ENCODE results near the gene EPHB1.

Gene EPHB1

GRCh38 chr3:134823679-134824078 lies 28.6 kb downstream of the EPHB1 start:
- no peak overlapping the region for H3K4me3 ChIP-seq (ENCODE audit: low read depth, low read length)
- no peak for DNase-seq (ENCODE audit: low read depth)
- in situ Hi-C loops (cut with HindIII; ENCODE audit: low sequenced_read_pairs): no loop called here
- no peak for TF ChIP-seq CTCF (IDR thresholded peaks at IDR 0.05; ENCODE audit: low read depth, low read length, missing control alignments)

- DNase-seq (ENCODE audit: low read depth): no peak
- TF ChIP-seq CTCF (IDR thresholded peaks at IDR 0.05; ENCODE audit: low read depth, low read length, missing control alignments): no peak
- in situ Hi-C loops (cut with HindIII; ENCODE audit: low sequenced_read_pairs): no loop called here
- no peak overlapping the region for H3K4me3 ChIP-seq (ENCODE audit: low read depth, low read length)
These were observed 29.7 kb downstream of the EPHB1 start for GRCh38 chr3:134824791-134825190.

- TF ChIP-seq CTCF (IDR thresholded peaks at IDR 0.05; ENCODE audit: low read depth, low read length, missing control alignments): no peak
- H3K4me3 ChIP-seq (ENCODE audit: low read depth, low read length): no peak overlapping the region
- DNase-seq (ENCODE audit: low read depth): no peak
- in situ Hi-C loops (cut with HindIII; ENCODE audit: low sequenced_read_pairs): no loop called here
These were observed 32.2 kb downstream of the EPHB1 start for GRCh38 chr3:134827213-134827612.

- in situ Hi-C loops (cut with HindIII; ENCODE audit: low sequenced_read_pairs): no loop called here
- no peak for DNase-seq (ENCODE audit: low read depth)
- no peak for TF ChIP-seq CTCF (IDR thresholded peaks at IDR 0.05; ENCODE audit: low read depth, low read length, missing control alignments)
- no peak overlapping the region for H3K4me3 ChIP-seq (ENCODE audit: low read depth, low read length)
These were observed 34.7 kb downstream of the EPHB1 start for GRCh38 chr3:134829721-134830120.

GRCh38 chr3:134832585-134832984 lies 37.5 kb downstream of the EPHB1 start:
- in situ Hi-C loops (cut with HindIII; ENCODE audit: low sequenced_read_pairs): no loop called here

GRCh38 chr3:134833453-134834163 lies 38.5 kb downstream of the EPHB1 start:
- H3K4me3 ChIP-seq (ENCODE audit: low read depth, low read length): no peak overlapping the region
- TF ChIP-seq CTCF (IDR thresholded peaks at IDR 0.05; ENCODE audit: low read depth, low read length, missing control alignments): no peak
- no peak for DNase-seq (ENCODE audit: low read depth)
- in situ Hi-C loops (cut with HindIII; ENCODE audit: low sequenced_read_pairs): no loop called here

More at GRCh38 chr3:134832585-134832984, 37.5 kb downstream of the EPHB1 start:
- no peak for TF ChIP-seq CTCF (IDR thresholded peaks at IDR 0.05; ENCODE audit: low read depth, low read length, missing control alignments)
- no peak for DNase-seq (ENCODE audit: low read depth)
- no peak overlapping the region for H3K4me3 ChIP-seq (ENCODE audit: low read depth, low read length)
